HepG2 (cell line): ENCODE measurements around the gene ZNF174. TPM values are rescaled to one million over a fixed set of nuclear protein-coding genes. Genes with fewer than 3 reads are reported as not detected.

Experiments used
- ATF7 ChIP-seq, 2 experiments: fragments of 450-650 bp in 1 of 2; sonication (generic) in 1 of 2; formaldehyde crosslinking in 1 of 2; IDR thresholded peaks; 2 replicates each; pipeline versions ENCODE4 v1.4.0 to v1.6.1; 2016 to 2020; ENCODE audit warnings: antibody characterized with exemption in 1 of 2, mild to moderate bottlenecking in 1 of 2, missing genetic modification reagents in 1 of 2
- BCL6 ChIP-seq: IDR thresholded peaks from 2 replicates; pipeline ENCODE4 v1.6.1; 2016; ENCODE audit warnings: missing genetic modification reagents, missing compliant biosample characterization
- ELF4 ChIP-seq: sonication (generic); formaldehyde crosslinking; IDR thresholded peaks from 2 replicates; pipeline ENCODE4 v1.5.0; 2020; ENCODE audit warnings: missing genetic modification reagents, mild to moderate bottlenecking, moderate library complexity, borderline replicate concordance
- HDAC1 ChIP-seq: sonication (generic); formaldehyde crosslinking; IDR thresholded peaks from 2 replicates; pipeline ENCODE4 v1.5.1; 2020; ENCODE audit warnings: mild to moderate bottlenecking, missing genetic modification reagents
- HDAC6 ChIP-seq: fragments of 200-600 bp; sonication (generic); IDR thresholded peaks from 2 replicates; pipeline ENCODE4 v1.7.0; 2017; ENCODE audit warnings: mild to moderate bottlenecking, antibody characterized with exemption, low read length, low read depth
- HOXD1 ChIP-seq: sonication (generic); formaldehyde crosslinking; IDR thresholded peaks from 2 replicates; pipeline ENCODE4 v1.5.0; 2020; ENCODE audit warnings: missing genetic modification reagents
- MED1 ChIP-seq: sonication (generic); formaldehyde crosslinking; IDR thresholded peaks from 2 replicates; pipeline ENCODE4 v1.4.0; 2020; ENCODE audit warnings: missing genetic modification reagents
- PITX1 ChIP-seq: sonication (generic); formaldehyde crosslinking; IDR thresholded peaks from 2 replicates; pipeline ENCODE4 v1.5.1; 2020; ENCODE audit warnings: mild to moderate bottlenecking, missing genetic modification reagents
- POLR2A ChIP-seq, 2 experiments: IDR thresholded peaks; 2 replicates each; pipeline ENCODE4 v1.6.1; 2011; ENCODE audit warnings: low read depth in 2 of 2, low read length in 2 of 2, mild to moderate bottlenecking in 1 of 2, moderate library complexity in 1 of 2; ENCODE audit not compliant: insufficient read depth in 1 of 2
- POLR2G ChIP-seq: fragments of 200-400 bp; formaldehyde crosslinking; IDR thresholded peaks from 2 replicates; pipeline ENCODE4 v1.6.1; 2018; ENCODE audit warnings: mild to moderate bottlenecking, low read depth, low read length, moderate library complexity
- SOX5 ChIP-seq: IDR thresholded peaks from 2 replicates; pipeline ENCODE4 v1.6.1; 2016; ENCODE audit warnings: borderline replicate concordance
- TAF1 ChIP-seq: sonication (generic); formaldehyde crosslinking; IDR thresholded peaks from 2 replicates; pipeline ENCODE4 v1.4.0; 2020; ENCODE audit warnings: missing genetic modification reagents
- TEAD3 ChIP-seq: optimal IDR thresholded peaks from 2 replicates; pipeline ENCODE3; 2016; ENCODE audit warnings: borderline replicate concordance
- ZBTB38 ChIP-seq: sonication (generic); formaldehyde crosslinking; IDR thresholded peaks from 2 replicates; pipeline ENCODE4 v1.5.1; 2020; ENCODE audit warnings: mild to moderate bottlenecking, missing genetic modification reagents
- ZFX ChIP-seq: sonication (generic); formaldehyde crosslinking; IDR thresholded peaks from 2 replicates; pipeline ENCODE4 v1.4.0; 2020; ENCODE audit warnings: mild to moderate bottlenecking, low read depth, missing genetic modification reagents, moderate library complexity
- ZNF30 ChIP-seq: sonication (generic); formaldehyde crosslinking; IDR thresholded peaks from 2 replicates; pipeline ENCODE4 v1.5.0; 2020; ENCODE audit warnings: mild to moderate bottlenecking, missing genetic modification reagents
- ZNF451 ChIP-seq: sonication (generic); formaldehyde crosslinking; IDR thresholded peaks from 2 replicates; pipeline ENCODE4 v1.5.0; 2020; ENCODE audit warnings: mild to moderate bottlenecking, missing genetic modification reagents
- polyA plus RNA-seq, 8 experiments: library from polyadenylated mRNA; depleted of rRNA in 3 of 8; stranded (reverse) in 7 of 8; unstranded in 1 of 8; fragments of >200 nt; fragmentation: Illumina TruSeq in 4 of 8; extraction: Trizol in 4 of 8; gene quantifications; 2 replicates each; pipeline versions ENCODE4 v1.2.1 to v1.2.3, GENCODE V29; 2011 to 2016; ENCODE audit warnings: low read depth in 4 of 8, missing spikeins in 1 of 8, mixed read lengths in 1 of 8; ENCODE audit not compliant: insufficient read depth in 1 of 8
- total RNA-seq, 5 experiments: library from RNA; depleted of rRNA; stranded (reverse); fragments of >200 nt; fragmentation: Illumina TruSeq; extraction: Trizol; gene quantifications; 2 replicates each; pipeline ENCODE4 v1.2.3, GENCODE V29; 2016; ENCODE audit warnings: low read depth in 1 of 5
- TF ChIP-seq, protein P1 (sequence below): sonication (generic); formaldehyde crosslinking; IDR thresholded peaks from 2 replicates; pipeline ENCODE4 v1.4.0; 2020; ENCODE audit warnings: missing genetic modification reagents
- TF ChIP-seq, protein P2 (sequence below): sonication (generic); formaldehyde crosslinking; IDR thresholded peaks from 2 replicates; pipeline ENCODE4 v1.4.0; 2020; ENCODE audit warnings: missing genetic modification reagents
- TF ChIP-seq, protein P3 (sequence below): sonication (generic); formaldehyde crosslinking; IDR thresholded peaks from 2 replicates; pipeline ENCODE4 v1.8.0; 2022; ENCODE audit warnings: mild to moderate bottlenecking, missing genetic modification reagents, moderate library complexity
- TF ChIP-seq, protein P4 (sequence below): sonication (generic); formaldehyde crosslinking; IDR thresholded peaks from 2 replicates; pipeline ENCODE4 v1.5.0; 2020; ENCODE audit warnings: mild to moderate bottlenecking, missing genetic modification reagents, borderline replicate concordance
- TF ChIP-seq, protein P5 (sequence below): IDR thresholded peaks from 2 replicates; pipeline ENCODE4 v1.6.1; 2016; ENCODE audit warnings: missing genetic modification reagents, missing compliant biosample characterization

The ZNF174 gene
- total and polyA plus RNA-seq, 2 of the 13 experiments (the other 11 are each of a cell fraction or from before 2014, with no cell fraction given), result 8.3 to 10.6 TPM

DNA sequence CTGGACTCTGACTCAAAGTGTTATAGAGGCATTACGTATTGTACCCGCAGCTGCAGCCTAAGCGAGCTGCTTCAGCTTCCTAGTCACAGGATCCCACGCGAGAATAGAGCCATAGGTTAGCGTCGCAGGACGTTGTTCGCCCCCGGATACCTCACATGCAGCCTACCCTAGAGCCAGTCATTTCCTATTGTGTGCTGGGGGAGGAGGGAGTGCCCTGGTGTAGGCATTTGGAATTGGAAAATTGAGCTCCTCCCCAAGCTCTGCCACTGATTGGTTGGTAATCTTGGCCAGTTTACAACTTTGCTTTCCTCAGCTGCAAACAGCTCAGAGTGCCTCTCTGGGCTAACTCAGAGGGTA lies 43.0 kb downstream of the ZNF174 start (continued):
- TF ChIP-seq, protein P1, sequence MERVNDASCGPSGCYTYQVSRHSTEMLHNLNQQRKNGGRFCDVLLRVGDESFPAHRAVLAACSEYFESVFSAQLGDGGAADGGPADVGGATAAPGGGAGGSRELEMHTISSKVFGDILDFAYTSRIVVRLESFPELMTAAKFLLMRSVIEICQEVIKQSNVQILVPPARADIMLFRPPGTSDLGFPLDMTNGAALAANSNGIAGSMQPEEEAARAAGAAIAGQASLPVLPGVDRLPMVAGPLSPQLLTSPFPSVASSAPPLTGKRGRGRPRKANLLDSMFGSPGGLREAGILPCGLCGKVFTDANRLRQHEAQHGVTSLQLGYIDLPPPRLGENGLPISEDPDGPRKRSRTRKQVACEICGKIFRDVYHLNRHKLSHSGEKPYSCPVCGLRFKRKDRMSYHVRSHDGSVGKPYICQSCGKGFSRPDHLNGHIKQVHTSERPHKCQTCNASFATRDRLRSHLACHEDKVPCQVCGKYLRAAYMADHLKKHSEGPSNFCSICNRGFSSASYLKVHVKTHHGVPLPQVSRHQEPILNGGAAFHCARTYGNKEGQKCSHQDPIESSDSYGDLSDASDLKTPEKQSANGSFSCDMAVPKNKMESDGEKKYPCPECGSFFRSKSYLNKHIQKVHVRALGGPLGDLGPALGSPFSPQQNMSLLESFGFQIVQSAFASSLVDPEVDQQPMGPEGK (CRISPR knock-in tag), result peak; percentile 44; the same call in 1 of the 2 replicates
- TF ChIP-seq HDAC6, result no peak
- TF ChIP-seq, protein P2, sequence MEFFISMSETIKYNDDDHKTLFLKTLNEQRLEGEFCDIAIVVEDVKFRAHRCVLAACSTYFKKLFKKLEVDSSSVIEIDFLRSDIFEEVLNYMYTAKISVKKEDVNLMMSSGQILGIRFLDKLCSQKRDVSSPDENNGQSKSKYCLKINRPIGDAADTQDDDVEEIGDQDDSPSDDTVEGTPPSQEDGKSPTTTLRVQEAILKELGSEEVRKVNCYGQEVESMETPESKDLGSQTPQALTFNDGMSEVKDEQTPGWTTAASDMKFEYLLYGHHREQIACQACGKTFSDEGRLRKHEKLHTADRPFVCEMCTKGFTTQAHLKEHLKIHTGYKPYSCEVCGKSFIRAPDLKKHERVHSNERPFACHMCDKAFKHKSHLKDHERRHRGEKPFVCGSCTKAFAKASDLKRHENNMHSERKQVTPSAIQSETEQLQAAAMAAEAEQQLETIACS (CRISPR knock-in tag), result no peak
- TF ChIP-seq ZFX (CRISPR knock-in tag), result peak; percentile 48; the same call in 1 of the 2 replicates
- TF ChIP-seq TAF1 (CRISPR knock-in tag), result peak; percentile 49
- 0 out of 2 replicates have a peak, but pooled peaks have one; percentile 9 for TF ChIP-seq SOX5 (CRISPR knock-in tag)
- TF ChIP-seq ATF7 (IDR thresholded peaks at IDR 0.05), result no peak
- TF ChIP-seq ATF7 (CRISPR knock-in tag; IDR thresholded peaks at IDR 0.05), result no peak
- 0 out of 2 replicates have a peak, but pooled peaks have one; percentile 11 for TF ChIP-seq BCL6 (CRISPR knock-in tag)
- peak; percentile 54 for TF ChIP-seq POLR2G
- TF ChIP-seq POLR2A (IDR thresholded peaks at IDR 0.05; ENCODE audit: insufficient read depth in 1 of 2, low read depth in 2 of 2, low read length in 2 of 2), result peak; percentile 73 to 76
- TF ChIP-seq PITX1 (CRISPR knock-in tag), result no peak
- TF ChIP-seq ZNF30 (CRISPR knock-in tag), result no peak
- 0 out of 2 replicates have a peak, but pooled peaks have one; percentile 24 for TF ChIP-seq ELF4 (CRISPR knock-in tag)
- peak; percentile 29 for TF ChIP-seq TEAD3 (CRISPR knock-in tag)
- no peak for TF ChIP-seq HOXD1 (CRISPR knock-in tag)
- TF ChIP-seq, protein P3, sequence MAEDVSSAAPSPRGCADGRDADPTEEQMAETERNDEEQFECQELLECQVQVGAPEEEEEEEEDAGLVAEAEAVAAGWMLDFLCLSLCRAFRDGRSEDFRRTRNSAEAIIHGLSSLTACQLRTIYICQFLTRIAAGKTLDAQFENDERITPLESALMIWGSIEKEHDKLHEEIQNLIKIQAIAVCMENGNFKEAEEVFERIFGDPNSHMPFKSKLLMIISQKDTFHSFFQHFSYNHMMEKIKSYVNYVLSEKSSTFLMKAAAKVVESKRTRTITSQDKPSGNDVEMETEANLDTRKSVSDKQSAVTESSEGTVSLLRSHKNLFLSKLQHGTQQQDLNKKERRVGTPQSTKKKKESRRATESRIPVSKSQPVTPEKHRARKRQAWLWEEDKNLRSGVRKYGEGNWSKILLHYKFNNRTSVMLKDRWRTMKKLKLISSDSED (CRISPR knock-in tag), result no peak
- peak; percentile 49; the same call in 1 of the 2 replicates for TF ChIP-seq ZBTB38
- no peak for TF ChIP-seq MED1 (CRISPR knock-in tag)
- 0 out of 2 replicates have a peak, but pooled peaks have one; percentile 27 for TF ChIP-seq ZNF451
- TF ChIP-seq, protein P4, sequence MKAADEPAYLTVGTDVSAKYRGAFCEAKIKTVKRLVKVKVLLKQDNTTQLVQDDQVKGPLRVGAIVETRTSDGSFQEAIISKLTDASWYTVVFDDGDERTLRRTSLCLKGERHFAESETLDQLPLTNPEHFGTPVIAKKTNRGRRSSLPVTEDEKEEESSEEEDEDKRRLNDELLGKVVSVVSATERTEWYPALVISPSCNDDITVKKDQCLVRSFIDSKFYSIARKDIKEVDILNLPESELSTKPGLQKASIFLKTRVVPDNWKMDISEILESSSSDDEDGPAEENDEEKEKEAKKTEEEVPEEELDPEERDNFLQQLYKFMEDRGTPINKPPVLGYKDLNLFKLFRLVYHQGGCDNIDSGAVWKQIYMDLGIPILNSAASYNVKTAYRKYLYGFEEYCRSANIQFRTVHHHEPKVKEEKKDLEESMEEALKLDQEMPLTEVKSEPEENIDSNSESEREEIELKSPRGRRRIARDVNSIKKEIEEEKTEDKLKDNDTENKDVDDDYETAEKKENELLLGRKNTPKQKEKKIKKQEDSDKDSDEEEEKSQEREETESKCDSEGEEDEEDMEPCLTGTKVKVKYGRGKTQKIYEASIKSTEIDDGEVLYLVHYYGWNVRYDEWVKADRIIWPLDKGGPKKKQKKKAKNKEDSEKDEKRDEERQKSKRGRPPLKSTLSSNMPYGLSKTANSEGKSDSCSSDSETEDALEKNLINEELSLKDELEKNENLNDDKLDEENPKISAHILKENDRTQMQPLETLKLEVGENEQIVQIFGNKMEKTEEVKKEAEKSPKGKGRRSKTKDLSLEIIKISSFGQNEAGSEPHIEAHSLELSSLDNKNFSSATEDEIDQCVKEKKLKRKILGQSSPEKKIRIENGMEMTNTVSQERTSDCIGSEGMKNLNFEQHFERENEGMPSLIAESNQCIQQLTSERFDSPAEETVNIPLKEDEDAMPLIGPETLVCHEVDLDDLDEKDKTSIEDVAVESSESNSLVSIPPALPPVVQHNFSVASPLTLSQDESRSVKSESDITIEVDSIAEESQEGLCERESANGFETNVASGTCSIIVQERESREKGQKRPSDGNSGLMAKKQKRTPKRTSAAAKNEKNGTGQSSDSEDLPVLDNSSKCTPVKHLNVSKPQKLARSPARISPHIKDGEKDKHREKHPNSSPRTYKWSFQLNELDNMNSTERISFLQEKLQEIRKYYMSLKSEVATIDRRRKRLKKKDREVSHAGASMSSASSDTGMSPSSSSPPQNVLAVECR, result 0 out of 2 replicates have a peak, but pooled peaks have one; percentile 2
- TF ChIP-seq, protein P5, sequence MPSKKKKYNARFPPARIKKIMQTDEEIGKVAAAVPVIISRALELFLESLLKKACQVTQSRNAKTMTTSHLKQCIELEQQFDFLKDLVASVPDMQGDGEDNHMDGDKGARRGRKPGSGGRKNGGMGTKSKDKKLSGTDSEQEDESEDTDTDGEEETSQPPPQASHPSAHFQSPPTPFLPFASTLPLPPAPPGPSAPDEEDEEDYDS (CRISPR knock-in tag), result peak; percentile 40; the same call in 1 of the 2 replicates
- peak; percentile 33; the same call in 1 of the 2 replicates for TF ChIP-seq HDAC1 (CRISPR knock-in tag)
